Neural progenitor cell (in vitro differentiated cells): ENCODE results near the gene SEMA3B.
A peak's percentile ranks its signal among the peaks of the same experiment; 100 is the strongest.

Source experiments
- CTCF ChIP-seq: fragments of 200-600 bp; sonication (generic); IDR thresholded peaks from 2 replicates; pipeline ENCODE4 v1.5.1; 2017; ENCODE audit warnings: antibody characterized with exemption, mild to moderate bottlenecking
- EZH2phosphoT487 ChIP-seq: fragments of 200-600 bp; sonication (generic); IDR thresholded peaks from 2 replicates; pipeline ENCODE4 v1.6.1; 2017; ENCODE audit warnings: antibody characterized with exemption

- peak; percentile 76 for TF ChIP-seq CTCF
- TF ChIP-seq EZH2phosphoT487: no peak
Observed at GRCh38 chr3:50321336-50322114, 52.6 kb downstream of the SEMA3B start.
